Upper lobe of left lung (tissue), 4 donors: ENCODE results near the gene PABPN1.

Experiments
- POLR2AphosphoS5 ChIP-seq, 2 donors: sonication (generic); formaldehyde crosslinking; IDR thresholded peaks; one replicate each; pipeline ENCODE4 v1.5.1; 2017; ENCODE audit warnings: antibody characterized with exemption in 2 of 2
- TF ChIP-seq, protein P1 (sequence below), 6 experiments: fragments of 450-650 bp in 4 of 6; fragments of 200-600 bp in 2 of 6; sonication (generic) in 2 of 6; IDR thresholded peaks; one replicate each; pipeline ENCODE4 v1.5.1; 2016 to 2019; ENCODE audit warnings: antibody characterized with exemption in 6 of 6

DNA sequence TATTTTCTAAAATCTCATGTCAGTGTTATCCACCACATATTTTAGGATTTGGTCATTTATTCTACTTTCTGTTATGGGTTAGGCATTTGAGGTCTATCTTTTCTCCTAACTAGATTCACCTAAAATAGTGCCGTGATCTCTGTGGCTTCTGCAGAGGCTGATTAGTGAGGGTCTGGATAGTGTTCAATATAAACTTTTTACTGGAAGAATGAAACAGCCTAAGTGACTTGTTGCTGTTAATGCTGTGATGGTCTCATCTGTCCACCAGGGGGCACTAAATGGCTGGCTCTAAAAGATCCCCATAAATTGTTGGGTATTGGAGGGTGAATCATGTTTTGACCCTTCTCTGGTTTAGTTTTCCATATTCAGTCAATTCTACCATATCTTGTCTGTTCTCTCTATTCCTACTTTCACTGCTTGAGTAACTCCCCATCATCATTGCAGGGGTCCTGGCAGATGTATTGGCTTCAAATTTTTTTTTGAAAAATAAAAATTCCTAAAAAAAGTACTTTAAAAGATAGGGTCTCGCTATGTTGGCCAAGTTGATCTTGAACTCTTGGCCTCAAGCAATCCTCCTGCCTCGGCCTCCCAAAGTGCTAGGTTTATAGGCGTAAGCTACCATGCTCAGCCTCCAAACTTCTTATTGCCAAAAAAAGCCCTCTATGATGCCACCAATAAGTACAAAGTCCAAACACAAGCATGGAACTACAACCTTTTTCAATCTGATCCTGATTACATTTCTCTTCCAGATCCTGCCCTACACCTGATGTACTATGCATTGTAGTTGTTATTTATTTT, 6.9 kb downstream of the PABPN1 start:
- TF ChIP-seq, protein P1, sequence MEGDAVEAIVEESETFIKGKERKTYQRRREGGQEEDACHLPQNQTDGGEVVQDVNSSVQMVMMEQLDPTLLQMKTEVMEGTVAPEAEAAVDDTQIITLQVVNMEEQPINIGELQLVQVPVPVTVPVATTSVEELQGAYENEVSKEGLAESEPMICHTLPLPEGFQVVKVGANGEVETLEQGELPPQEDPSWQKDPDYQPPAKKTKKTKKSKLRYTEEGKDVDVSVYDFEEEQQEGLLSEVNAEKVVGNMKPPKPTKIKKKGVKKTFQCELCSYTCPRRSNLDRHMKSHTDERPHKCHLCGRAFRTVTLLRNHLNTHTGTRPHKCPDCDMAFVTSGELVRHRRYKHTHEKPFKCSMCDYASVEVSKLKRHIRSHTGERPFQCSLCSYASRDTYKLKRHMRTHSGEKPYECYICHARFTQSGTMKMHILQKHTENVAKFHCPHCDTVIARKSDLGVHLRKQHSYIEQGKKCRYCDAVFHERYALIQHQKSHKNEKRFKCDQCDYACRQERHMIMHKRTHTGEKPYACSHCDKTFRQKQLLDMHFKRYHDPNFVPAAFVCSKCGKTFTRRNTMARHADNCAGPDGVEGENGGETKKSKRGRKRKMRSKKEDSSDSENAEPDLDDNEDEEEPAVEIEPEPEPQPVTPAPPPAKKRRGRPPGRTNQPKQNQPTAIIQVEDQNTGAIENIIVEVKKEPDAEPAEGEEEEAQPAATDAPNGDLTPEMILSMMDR (IDR thresholded peaks at IDR 0.05): peak; percentile 73 to 89 (median 86)
- TF ChIP-seq POLR2AphosphoS5 (IDR thresholded peaks at IDR 0.05): no peak
